ENCODE measurements around the gene CHCHD3. TPM values are rescaled to one million over a fixed set of nuclear protein-coding genes. Genes with fewer than 3 reads are reported as not detected.

CHCHD3 gene
- total RNA-seq, 4 donors from 2014 or later, result 27.9 to 39.0 (median 34.5) TPM

- intact Hi-C loops (cut with DNase I; ENCODE audit: low total_unique reads), result no loop called here
- no peak overlapping the region for H3K4me3 ChIP-seq (ENCODE audit: low read depth, poor library complexity, severe bottlenecking)
- TF ChIP-seq POLR2A (IDR thresholded peaks at IDR 0.05), result no peak
- no peak for TF ChIP-seq CTCF (IDR thresholded peaks at IDR 0.05)
- 78% methylated on average over 5 of the region's 5 CpGs for WGBS, 2 donors
- DNase-seq (ENCODE audit: low spot score in 2 of 2), result no peak
These were observed 80.2 kb downstream of the CHCHD3 start for GRCh38 chr7:133001727-133002126.

GRCh38 chr7:132999845-133000244 is 82.0 kb downstream of the CHCHD3 start:
- intact Hi-C loops (cut with DNase I; ENCODE audit: low total_unique reads), result no loop called here
- H3K4me3 ChIP-seq (ENCODE audit: low read depth, poor library complexity, severe bottlenecking), result no peak overlapping the region
- TF ChIP-seq CTCF (IDR thresholded peaks at IDR 0.05), result no peak
- no peak for TF ChIP-seq POLR2A (IDR thresholded peaks at IDR 0.05)
- 94 to 98% methylated on average over 1 of the region's 1 CpG for WGBS, 2 donors
- DNase-seq (ENCODE audit: low spot score in 2 of 2), result no peak

DNA sequence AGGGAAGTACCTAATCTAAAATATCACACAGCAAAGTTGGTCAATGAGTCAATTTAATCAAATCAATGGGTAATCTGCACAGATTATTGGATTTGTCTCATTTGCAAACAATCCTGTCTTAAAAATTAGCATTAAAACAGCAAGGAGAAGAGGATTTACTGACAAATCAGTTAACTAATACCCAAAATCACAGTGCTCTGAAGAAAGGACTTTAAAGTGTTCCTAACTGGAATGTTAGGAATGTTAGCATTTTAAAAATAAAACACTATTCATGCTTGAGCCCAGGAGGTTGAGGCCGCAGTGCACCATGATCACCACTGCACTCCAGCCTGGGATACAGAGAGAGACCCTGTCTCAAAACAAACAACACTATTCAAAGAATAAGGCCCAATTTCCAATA is 83.1 kb downstream of the CHCHD3 start:
- intact Hi-C loops (cut with DNase I; ENCODE audit: low total_unique reads), result no loop called here
- no peak for DNase-seq (ENCODE audit: low spot score in 2 of 2)
- 86 to 93% methylated on average over 1 of the region's 1 CpG for WGBS, 2 donors
- TF ChIP-seq POLR2A (IDR thresholded peaks at IDR 0.05) (no peak), CTCF (IDR thresholded peaks at IDR 0.05) (no peak)
- no peak overlapping the region for H3K4me3 ChIP-seq (ENCODE audit: low read depth, poor library complexity, severe bottlenecking)

GRCh38 chr7:132997505-132997904 is 84.4 kb downstream of the CHCHD3 start:
- intact Hi-C loops (cut with DNase I; ENCODE audit: low total_unique reads), result no loop called here
- H3K4me3 ChIP-seq (ENCODE audit: low read depth, poor library complexity, severe bottlenecking), result no peak overlapping the region
- no peak for DNase-seq (ENCODE audit: low spot score in 2 of 2)
- TF ChIP-seq POLR2A (IDR thresholded peaks at IDR 0.05) (no peak), CTCF (IDR thresholded peaks at IDR 0.05) (no peak)
- 96 to 97% methylated on average over 1 of the region's 1 CpG for WGBS, 2 donors

DNA sequence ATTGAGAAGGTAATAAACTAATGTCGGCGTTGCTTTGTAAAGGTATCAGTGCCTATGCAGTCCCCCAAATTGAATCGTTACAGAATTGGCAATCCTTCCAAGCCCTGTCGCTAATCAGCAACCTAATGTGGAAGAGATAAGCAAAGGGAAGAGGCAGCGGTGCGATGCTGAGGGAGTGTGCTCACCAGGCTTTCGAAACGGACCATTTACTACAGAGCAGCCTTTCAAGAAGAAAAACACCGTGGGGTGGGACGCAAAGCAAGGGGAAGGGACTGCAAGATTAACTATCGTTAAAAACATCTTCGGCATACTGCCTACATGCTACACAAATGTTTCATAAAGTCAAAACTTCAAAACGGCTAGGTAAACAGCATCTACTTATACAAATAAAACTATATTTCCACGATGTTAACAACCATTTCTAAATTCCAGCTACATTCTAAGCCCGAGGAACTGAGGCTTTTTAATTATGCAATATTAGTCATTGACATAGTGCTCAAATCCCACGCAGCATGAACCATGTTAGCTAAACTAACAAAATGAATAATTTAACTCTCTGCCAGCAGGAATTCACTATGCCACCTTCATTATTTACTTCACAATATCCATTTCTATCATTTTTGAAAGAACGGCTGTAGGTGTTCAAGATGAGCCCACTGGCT is 85.2 kb downstream of the CHCHD3 start:
- 87 to 92% methylated on average over 17 of the region's 17 CpGs for WGBS, 2 donors
- no peak for DNase-seq (ENCODE audit: low spot score in 2 of 2)
- no peak overlapping the region for H3K4me3 ChIP-seq (ENCODE audit: low read depth, poor library complexity, severe bottlenecking)
- TF ChIP-seq CTCF (IDR thresholded peaks at IDR 0.05) (no peak), POLR2A (IDR thresholded peaks at IDR 0.05) (no peak)
- intact Hi-C loops (cut with DNase I; ENCODE audit: low total_unique reads), result no loop called here

All from lower leg skin (tissue), 4 donors.